Left ventricle myocardium superior (tissue), 1 donor: Measurements from ENCODE around the gene ZNF80. TPM values are rescaled to one million over a fixed set of nuclear protein-coding genes. Genes with fewer than 3 reads are reported as not detected.

ENCODE experiments used
- total RNA-seq: library from RNA; stranded (reverse); fragmentation: NEBNext Ultra II Directional; extraction: Animal tissue kit (Norgen Biotek cat#: 25700); gene quantifications from one replicate; pipeline ENCODE4 v1.2.1, GENCODE V29; 2021
- donor health status: DM: no; HTN: yes; CAD: no; lungs with severe emphysema.

ZNF80 gene
- total RNA-seq, 1 donor from 2014 or later, result not detected

Other genes with a start within 250 kb of the ZNF80 start
- gene CCDC191, start 181.1 kb downstream of the ZNF80 start, total RNA-seq, result 0.99 TPM
- 3.6 TPM for gene QTRT2, start 180.8 kb downstream of the ZNF80 start, total RNA-seq
- not detected for gene DRD3, start 58.5 kb downstream of the ZNF80 start, total RNA-seq
- not detected for gene TIGIT, start 56.5 kb upstream of the ZNF80 start, total RNA-seq